Stomach (tissue), 9 donors: Measurements from ENCODE around the gene B3GNT2. TPM values are rescaled to one million over a fixed set of nuclear protein-coding genes. Genes with fewer than 3 reads are reported as not detected.

ENCODE experiments used
- DNase-seq, 2 donors: peaks; one replicate each; pipeline versions ENCODE4 v3.0.0 to v3.0.0-alpha.2; 2013 to 2019
- H3K27ac ChIP-seq, 5 donors: fragments of 200-600 bp in 4 of 5; sonication (generic) in 4 of 5; one replicate each; pipeline ENCODE4 v1.5.1; 2013 to 2019; ENCODE audit warnings: mild to moderate bottlenecking in 1 of 5, moderate library complexity in 1 of 5
- H3K27me3 ChIP-seq, 3 donors: fragments of 200-600 bp; sonication (generic); one replicate each; pipeline ENCODE4 v1.5.1; 2017 to 2019; ENCODE audit warnings: mixed run types in 1 of 3
- H3K36me3 ChIP-seq, 4 donors: fragments of 200-600 bp; sonication (generic); 1 replicate in 3 of 4; 2 replicates in 1 of 4; pipeline ENCODE4 v1.5.1; 2016 to 2019
- H3K4me1 ChIP-seq, 4 donors: fragments of 200-600 bp; sonication (generic); one replicate each; pipeline ENCODE4 v1.5.1; 2016 to 2019
- H3K4me3 ChIP-seq, 4 donors: fragments of 200-600 bp; sonication (generic) in 3 of 4; one replicate each; pipeline ENCODE4 v1.5.1; 2016 to 2019; ENCODE audit warnings: mild to moderate bottlenecking in 1 of 4
- H3K9me3 ChIP-seq, 4 donors: fragments of 200-600 bp; sonication (generic); one replicate each; pipeline ENCODE4 v1.5.1; 2016 to 2019
- EP300 ChIP-seq: sonication (generic); formaldehyde crosslinking; IDR thresholded peaks from one replicate; pipeline ENCODE4 v1.6.1; 2017; ENCODE audit warnings: antibody characterized with exemption
- POLR2A ChIP-seq, 4 donors: fragments of 450-650 bp; IDR thresholded peaks; one replicate each; pipeline ENCODE4 v1.6.1; 2016; ENCODE audit warnings: antibody characterized with exemption in 4 of 4, control low read depth in 2 of 4, mild to moderate bottlenecking in 1 of 4, moderate library complexity in 1 of 4
- POLR2AphosphoS5 ChIP-seq, 3 donors: sonication (generic); formaldehyde crosslinking; IDR thresholded peaks; one replicate each; pipeline ENCODE4 v1.6.1; 2016; ENCODE audit warnings: antibody characterized with exemption in 3 of 3
- WGBS, 5 donors: extraction: QIAGEN DNeasy Blood & Tissue Kit in 3 of 5; methylation state at CpG; one replicate each; pipeline versions ENCODE4 v1.1.5 to v1.1.7; 2013 to 2018; 5-methylcytosine and 5-hydroxymethylcytosine counted together
- intact Hi-C: fragments of 100-400 bp; cut with DNase I; formaldehyde crosslinking; loops from one replicate; pipeline ENCODE4 v1.15.1; 2023; ENCODE audit warnings: low total_unique reads
- polyA plus RNA-seq, 3 donors: library from polyadenylated mRNA; stranded (reverse); fragments of 200-250 nt; gene quantifications; one replicate each; pipeline ENCODE4 v1.2.3, GENCODE V29; 2013
- total RNA-seq, 5 donors: library from RNA; depleted of rRNA; stranded (reverse); fragments of >200 nt; gene quantifications; one replicate each; pipeline versions ENCODE4 v1.1.0 to v1.2.3, GENCODE V29; 2014 to 2016
- TF ChIP-seq, protein P1 (sequence below), 7 experiments: fragments of 450-650 bp in 4 of 7; fragments of 200-600 bp in 3 of 7; sonication (generic) in 3 of 7; IDR thresholded peaks; one replicate each; pipeline ENCODE4 v1.5.1; 2016 to 2019; ENCODE audit warnings: antibody characterized with exemption in 7 of 7, control low read depth in 2 of 7, mild to moderate bottlenecking in 1 of 7
- donor health status: healthy with polysubstance abuse.
- donor health status: Bipolar disorder and iron deficiency.
- donor health status: healthy.

Gene B3GNT2
- total and polyA plus RNA-seq, 8 donors = 6.6 to 62.5 (median 19.6) TPM

DNA sequence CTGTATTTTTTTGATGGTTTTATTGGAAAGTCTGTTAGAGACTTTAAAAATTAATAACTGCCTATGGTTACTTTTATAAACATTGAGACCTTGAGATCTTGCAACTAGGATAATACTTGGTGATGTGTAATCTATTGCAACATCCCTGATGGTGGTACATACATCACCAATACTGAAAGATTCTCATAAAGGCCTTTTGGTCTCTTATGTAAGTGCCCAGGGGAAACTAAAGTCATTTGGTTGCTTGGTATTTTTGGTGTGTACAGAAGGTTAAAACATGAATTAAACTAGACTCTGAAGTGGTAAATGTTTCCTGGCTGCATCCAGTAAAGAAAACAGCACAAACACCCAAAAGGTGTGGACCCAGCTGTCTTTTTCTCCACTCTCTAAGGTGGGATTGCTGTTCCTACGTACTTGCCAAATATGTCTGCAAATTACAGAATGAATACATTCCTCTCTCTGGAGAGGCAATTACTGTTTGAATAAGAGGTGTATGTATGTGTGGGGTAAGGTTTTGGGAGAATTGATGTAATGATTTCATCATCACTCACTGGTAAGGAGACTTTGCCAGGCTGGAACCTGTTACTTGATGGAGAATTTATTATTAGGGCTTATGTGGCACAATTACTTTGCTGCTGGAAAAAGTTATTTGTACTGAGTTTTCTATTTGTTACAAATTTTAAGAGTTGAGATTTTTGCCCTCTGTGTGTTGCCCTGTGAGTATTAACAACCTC is 3.6 kb downstream of the B3GNT2 start:
- Histone ChIP-seq H3K27me3 (no peaks in the 10 kb centered on the region), H3K36me3 (no peaks in the 10 kb centered on the region), H3K27ac (no peak overlapping the region), H3K9me3 (no peaks in the 10 kb centered on the region), H3K4me3 (no peak overlapping the region), H3K4me1 (peaks cover 28 to 78% (median 68%) of the 10 kb centered on the region in 4 donors)
- DNase-seq = no peak
- WGBS, 5 donors = 59 to 79% (median 68%) methylated on average over 1 of the region's 1 CpG
- TF ChIP-seq POLR2A (IDR thresholded peaks at IDR 0.05) = no peak
- TF ChIP-seq POLR2AphosphoS5 (IDR thresholded peaks at IDR 0.05) = no peak
- TF ChIP-seq EP300 = no peak
- TF ChIP-seq, protein P1, sequence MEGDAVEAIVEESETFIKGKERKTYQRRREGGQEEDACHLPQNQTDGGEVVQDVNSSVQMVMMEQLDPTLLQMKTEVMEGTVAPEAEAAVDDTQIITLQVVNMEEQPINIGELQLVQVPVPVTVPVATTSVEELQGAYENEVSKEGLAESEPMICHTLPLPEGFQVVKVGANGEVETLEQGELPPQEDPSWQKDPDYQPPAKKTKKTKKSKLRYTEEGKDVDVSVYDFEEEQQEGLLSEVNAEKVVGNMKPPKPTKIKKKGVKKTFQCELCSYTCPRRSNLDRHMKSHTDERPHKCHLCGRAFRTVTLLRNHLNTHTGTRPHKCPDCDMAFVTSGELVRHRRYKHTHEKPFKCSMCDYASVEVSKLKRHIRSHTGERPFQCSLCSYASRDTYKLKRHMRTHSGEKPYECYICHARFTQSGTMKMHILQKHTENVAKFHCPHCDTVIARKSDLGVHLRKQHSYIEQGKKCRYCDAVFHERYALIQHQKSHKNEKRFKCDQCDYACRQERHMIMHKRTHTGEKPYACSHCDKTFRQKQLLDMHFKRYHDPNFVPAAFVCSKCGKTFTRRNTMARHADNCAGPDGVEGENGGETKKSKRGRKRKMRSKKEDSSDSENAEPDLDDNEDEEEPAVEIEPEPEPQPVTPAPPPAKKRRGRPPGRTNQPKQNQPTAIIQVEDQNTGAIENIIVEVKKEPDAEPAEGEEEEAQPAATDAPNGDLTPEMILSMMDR (IDR thresholded peaks at IDR 0.05) = no peak
- intact Hi-C loops = no loop called here

DNA sequence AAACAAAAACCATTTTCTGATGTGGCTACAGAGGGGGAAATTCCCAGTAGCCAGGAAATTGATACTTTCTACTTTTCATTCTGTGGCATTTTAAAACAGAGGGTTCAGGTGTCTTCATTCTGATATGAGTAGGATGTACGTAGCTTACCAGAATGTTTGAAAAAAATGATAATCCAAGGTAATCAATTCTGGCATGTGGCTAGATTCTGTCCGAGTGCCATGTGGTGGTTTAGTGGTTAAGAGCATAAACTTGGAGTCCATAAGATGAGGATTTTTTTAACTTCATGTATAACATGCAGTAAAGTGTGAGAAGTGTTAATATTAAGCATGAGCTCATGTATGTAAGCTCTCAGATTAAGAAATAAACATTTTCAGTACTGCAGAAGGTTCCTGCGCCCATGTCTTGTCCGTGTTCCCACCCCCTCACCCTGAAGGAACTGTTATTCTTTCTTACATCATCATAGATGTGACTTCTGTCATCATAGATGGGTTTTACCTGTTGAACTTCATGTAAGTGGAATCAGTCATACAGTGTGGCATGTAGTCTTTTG is 4.5 kb downstream of the B3GNT2 start:
- Histone ChIP-seq H3K27ac (no peak overlapping the region), H3K27me3 (no peaks in the 10 kb centered on the region), H3K4me3 (no peak overlapping the region), H3K9me3 (no peaks in the 10 kb centered on the region), H3K4me1 (peaks cover 24 to 75% (median 65%) of the 10 kb centered on the region in 4 donors), H3K36me3 (no peaks in the 10 kb centered on the region)
- WGBS, 5 donors = 60 to 77% (median 63%) methylated on average over 4 of the region's 4 CpGs
- DNase-seq = no peak
- intact Hi-C loops = no loop called here
- TF ChIP-seq EP300 (no peak), POLR2A (IDR thresholded peaks at IDR 0.05) (no peak), POLR2AphosphoS5 (IDR thresholded peaks at IDR 0.05) (no peak)
- TF ChIP-seq, protein P1 (IDR thresholded peaks at IDR 0.05) = no peak

DNA sequence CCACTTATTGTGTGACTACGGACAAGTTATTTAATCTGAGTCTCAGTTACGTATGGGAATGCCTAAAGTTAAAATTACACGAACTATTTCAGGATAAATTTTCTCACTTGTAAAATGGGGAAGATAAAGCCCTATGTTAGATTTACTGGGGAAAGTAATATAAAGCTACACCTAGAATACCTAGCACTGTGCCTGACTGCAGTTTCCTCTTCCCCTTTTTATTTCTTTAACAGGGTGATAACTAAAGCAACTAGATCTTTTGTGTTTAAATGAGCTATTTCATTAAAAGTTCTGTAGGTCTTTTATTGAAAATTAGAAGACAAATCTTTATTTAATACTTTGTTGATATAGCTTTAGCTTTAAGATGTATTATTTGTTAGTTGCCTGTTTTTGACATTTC is 5.0 kb downstream of the B3GNT2 start:
- no peak for DNase-seq
- Histone ChIP-seq H3K27ac (no peak overlapping the region), H3K36me3 (no peaks in the 10 kb centered on the region), H3K9me3 (no peaks in the 10 kb centered on the region), H3K27me3 (no peaks in the 10 kb centered on the region), H3K4me1 (peaks cover 26 to 79% (median 68%) of the 10 kb centered on the region in 4 donors), H3K4me3 (no peak overlapping the region)
- intact Hi-C loops = no loop called here
- WGBS, 5 donors = 76 to 88% (median 82%) methylated on average over 3 of the region's 3 CpGs
- TF ChIP-seq POLR2AphosphoS5 (IDR thresholded peaks at IDR 0.05) (no peak), EP300 (no peak), POLR2A (IDR thresholded peaks at IDR 0.05) (no peak)
- TF ChIP-seq, protein P1 (IDR thresholded peaks at IDR 0.05) = no peak

DNA sequence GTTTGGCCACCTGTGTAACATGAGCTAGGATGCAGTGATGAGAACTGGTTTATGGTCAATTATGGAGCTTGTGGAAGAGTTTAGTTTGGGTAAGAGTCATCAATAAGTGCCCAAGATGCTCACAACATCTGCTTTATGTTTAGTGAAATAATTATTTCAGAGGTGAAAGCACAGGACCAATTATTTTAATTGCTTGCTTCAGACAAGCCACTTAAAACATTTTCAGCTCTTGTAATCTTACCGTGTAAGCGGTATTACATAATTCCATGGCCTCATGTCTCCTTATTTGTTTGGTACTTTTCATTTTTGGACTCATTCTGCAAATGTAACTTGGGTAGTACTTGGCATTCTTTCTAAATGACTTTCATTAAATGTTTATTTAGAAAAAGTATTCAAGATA is 5.4 kb downstream of the B3GNT2 start:
- H3K4me1 ChIP-seq = peaks cover 27 to 83% (median 71%) of the 10 kb centered on the region in 4 donors
- H3K36me3 ChIP-seq = no peaks in the 10 kb centered on the region
- H3K27me3 ChIP-seq = no peaks in the 10 kb centered on the region
- intact Hi-C loops = no loop called here
- no peak for DNase-seq
- H3K9me3 ChIP-seq = no peaks in the 10 kb centered on the region
- 21 to 45% (median 23%) methylated on average over 2 of the region's 2 CpGs for WGBS, 5 donors
- H3K4me3 ChIP-seq = no peak overlapping the region
- H3K27ac ChIP-seq = no peak overlapping the region
- TF ChIP-seq POLR2A (IDR thresholded peaks at IDR 0.05) = no peak
- no peak for TF ChIP-seq POLR2AphosphoS5 (IDR thresholded peaks at IDR 0.05)
- no peak for TF ChIP-seq EP300
- TF ChIP-seq, protein P1 (IDR thresholded peaks at IDR 0.05) = no peak
